OCI-LY7 (cell line): ENCODE results near the gene ID1. TPM values are rescaled to one million over a fixed set of nuclear protein-coding genes. Genes with fewer than 3 reads are reported as not detected.

Experiments
- BruUV-seq: library from RNA; stranded (reverse); fragments of 400-500 nt; replicated peaks from 2 replicates; lab custom pipeline; 2021; lab: Mats Ljungman, UMichigan
- CTCF ChIA-PET: fragments of 300-600 bp; sonication (Branson Sonifier 250); formaldehyde crosslinking; loops from one replicate; lab custom pipeline; 2022; ENCODE audit warnings: antibody characterized with exemption; ENCODE audit not compliant: unreplicated experiment; lab: Charles Lee
- POLR2A ChIA-PET: fragments of 300-600 bp; sonication (Branson Sonifier 250); formaldehyde crosslinking; loops from one replicate; lab custom pipeline; 2022; ENCODE audit warnings: antibody characterized with exemption; lab: Charles Lee
- DNase-seq: peaks from one replicate; pipeline ENCODE4 v3.0.0-alpha.2; 2015; ENCODE audit warnings: low spot score
- H2AFZ ChIP-seq: fragments of 200-600 bp; sonication (generic), shearing (Covaris generic); 2 replicates; pipeline ENCODE4 v1.6.1; 2014; ENCODE audit warnings: mild to moderate bottlenecking, antibody characterized with exemption, low read length, moderate library complexity
- H3K27ac ChIP-seq: fragments of 200-600 bp; sonication (generic); 2 replicates; pipeline ENCODE4 v1.5.1; 2014; ENCODE audit warnings: mixed run types, low read depth, mild to moderate bottlenecking, moderate library complexity, low read length, inconsistent platforms; ENCODE audit not compliant: poor library complexity, severe bottlenecking
- H3K36me3 ChIP-seq: fragments of 200-600 bp; sonication (generic); 2 replicates; pipeline ENCODE4 v1.6.1; 2014; ENCODE audit warnings: mild to moderate bottlenecking, antibody characterized with exemption, low read length, moderate library complexity, mixed read lengths; ENCODE audit not compliant: insufficient read depth
- H3K4me1 ChIP-seq: fragments of 200-600 bp; sonication (generic); 2 replicates; pipeline ENCODE4 v1.5.1; 2014; ENCODE audit warnings: mild to moderate bottlenecking, low read length; ENCODE audit not compliant: insufficient read depth, poor library complexity, severe bottlenecking
- H3K4me2 ChIP-seq: fragments of 200-600 bp; sonication (generic); 2 replicates; pipeline ENCODE4 v1.6.1; 2014; ENCODE audit warnings: mild to moderate bottlenecking, low read length
- H3K4me3 ChIP-seq: fragments of 200-600 bp; sonication (generic); 2 replicates; pipeline ENCODE4 v1.5.1; 2014; ENCODE audit warnings: mild to moderate bottlenecking, low read depth, low read length; ENCODE audit not compliant: poor library complexity, severe bottlenecking
- H3K79me2 ChIP-seq: fragments of 200-600 bp; sonication (generic); 2 replicates; pipeline ENCODE4 v1.6.1; 2016; ENCODE audit warnings: low read depth, mild to moderate bottlenecking, low read length, moderate library complexity, mixed read lengths; ENCODE audit not compliant: insufficient read depth
- H3K9me2 ChIP-seq: fragments of 200-600 bp; sonication (generic); 2 replicates; pipeline ENCODE4 v1.6.1; 2016; ENCODE audit warnings: mild to moderate bottlenecking, low read length, mixed read lengths; ENCODE audit not compliant: insufficient read depth
- H3K9me3 ChIP-seq: fragments of 200-600 bp; sonication (generic); 2 replicates; pipeline ENCODE4 v1.6.1; 2014; ENCODE audit warnings: mild to moderate bottlenecking, mixed run types, low read length, mixed read lengths
- H4K20me1 ChIP-seq: fragments of 200-600 bp; sonication (generic); 2 replicates; pipeline ENCODE4 v1.6.1; 2014; ENCODE audit warnings: mild to moderate bottlenecking, antibody characterized with exemption, low read length, moderate library complexity, mixed read lengths; ENCODE audit not compliant: insufficient read depth
- CTCF ChIP-seq: fragments of 200-600 bp; sonication (generic); conservative IDR thresholded peaks from 2 replicates; pipeline ENCODE4 v1.5.1; 2014; ENCODE audit warnings: mild to moderate bottlenecking, antibody characterized with exemption, low read length, moderate library complexity, mixed read lengths
- EZH2phosphoT487 ChIP-seq: fragments of 200-600 bp; sonication (generic); IDR thresholded peaks from 2 replicates; pipeline ENCODE4 v1.6.1; 2018; ENCODE audit warnings: low read depth, borderline replicate concordance, mild to moderate bottlenecking, mixed run types, antibody characterized with exemption, low read length, moderate library complexity, mixed read lengths
- intact Hi-C: fragments of 100-400 bp; cut with micrococcal nuclease; formaldehyde crosslinking; loops from one replicate; pipeline ENCODE4 v1.10.0; 2022; ENCODE audit not compliant: unreplicated experiment
- total RNA-seq, 2 experiments: library from RNA; depleted of rRNA in 1 of 2; stranded (reverse); fragments of >200 nt in 1 of 2; shearing (Covaris generic) in 1 of 2; gene quantifications; 2 replicates each; pipeline ENCODE4 v1.2.3, GENCODE V29; 2014 to 2022

The ID1 gene
- total RNA-seq, 2 experiments from 2014 or later, result 3.3 to 3.6 TPM

- H3K4me1 ChIP-seq, result no peaks in the 10 kb centered on the region
- no peak for DNase-seq
- no peak overlapping the region for H3K4me2 ChIP-seq
- no peaks in the 10 kb centered on the region for H3K36me3 ChIP-seq
- no peaks in the 10 kb centered on the region for H3K9me2 ChIP-seq
- H3K9me3 ChIP-seq, result no peaks in the 10 kb centered on the region
- H3K27ac ChIP-seq, result no peak overlapping the region
- H4K20me1 ChIP-seq, result no peaks in the 10 kb centered on the region
- ChIA-PET POLR2A (no interaction called here), CTCF (no interaction called here)
- intact Hi-C loops, result no loop called here
- BruUV-seq, result no TSS peak
- H2AFZ ChIP-seq, result no peak overlapping the region
- TF ChIP-seq CTCF, result no peak
- no peak for TF ChIP-seq EZH2phosphoT487
- no peak overlapping the region for H3K4me3 ChIP-seq
- no peaks in the 10 kb centered on the region for H3K79me2 ChIP-seq
Observed at GRCh38 chr20:31597481-31597855, 7.6 kb upstream of the ID1 start.

- no peaks in the 10 kb centered on the region for H4K20me1 ChIP-seq
- H3K36me3 ChIP-seq, result no peaks in the 10 kb centered on the region
- intact Hi-C loops, result no loop called here
- BruUV-seq, result no TSS peak
- POLR2A ChIA-PET, result interaction anchor here (1.5 kb wide), 1 partner anchor 29 kb away, joined by 6 read pairs; no protein-coding TSS in a partner anchor
- no peak overlapping the region for H3K27ac ChIP-seq
- CTCF ChIA-PET, result interaction anchor here (0.7 kb wide), 1 partner anchor 33 kb away, joined by 4 read pairs; no protein-coding TSS in a partner anchor
- H3K4me1 ChIP-seq, result peaks cover 20% of the 10 kb centered on the region
- H3K4me3 ChIP-seq, result no peak overlapping the region
- no peaks in the 10 kb centered on the region for H3K9me2 ChIP-seq
- H2AFZ ChIP-seq, result no peak overlapping the region
- no peaks in the 10 kb centered on the region for H3K79me2 ChIP-seq
- H3K4me2 ChIP-seq, result no peak overlapping the region
- no peaks in the 10 kb centered on the region for H3K9me3 ChIP-seq
- DNase-seq, result no peak
- TF ChIP-seq CTCF, result no peak
- no peak for TF ChIP-seq EZH2phosphoT487
Observed at GRCh38 chr20:31602431-31602778, 2.7 kb upstream of the ID1 start.

- ChIA-PET POLR2A (interaction anchor here (1.5 kb wide), 1 partner anchor 30 kb away, joined by 6 read pairs; no protein-coding TSS in a partner anchor), CTCF (interaction anchor here (0.7 to 1.0 kb wide), 2 partner anchors 33 to 35 kb away, joined by 4 to 5 read pairs; no protein-coding TSS in a partner anchor)
- peak; percentile 20 for DNase-seq
- Histone ChIP-seq H3K27ac (no peak overlapping the region), H3K9me2 (no peaks in the 10 kb centered on the region), H2AFZ (no peak overlapping the region), H3K4me3 (no peak overlapping the region), H3K79me2 (no peaks in the 10 kb centered on the region), H3K4me2 (no peak overlapping the region), H4K20me1 (no peaks in the 10 kb centered on the region), H3K36me3 (no peaks in the 10 kb centered on the region), H3K9me3 (no peaks in the 10 kb centered on the region), H3K4me1 (peaks cover 20% of the 10 kb centered on the region)
- no TSS peak for BruUV-seq
- TF ChIP-seq EZH2phosphoT487, result no peak
- TF ChIP-seq CTCF, result no peak
- intact Hi-C loops, result no loop called here
Observed at GRCh38 chr20:31602779-31603441, 2.2 kb upstream of the ID1 start.
